GM21723 (cell line): Measurements from ENCODE around the gene DPP4.
"Not testable (repeated sequence)": the region's sequence is repeated elsewhere in the genome, so short reads cannot be mapped to it uniquely, and the experiment has no call there.

ENCODE experiments used
- ATAC-seq: cut with Tn5 transposase; IDR thresholded peaks from one replicate; pipeline ENCODE4 v1.9.1; 2021; ENCODE audit warnings: mild to moderate bottlenecking, moderate library complexity; ENCODE audit not compliant: unreplicated experiment

DPP4 gene

GRCh38 chr2:161965994-161966393 lies 108.0 kb downstream of the DPP4 start:
- ATAC-seq, result no peak

DNA sequence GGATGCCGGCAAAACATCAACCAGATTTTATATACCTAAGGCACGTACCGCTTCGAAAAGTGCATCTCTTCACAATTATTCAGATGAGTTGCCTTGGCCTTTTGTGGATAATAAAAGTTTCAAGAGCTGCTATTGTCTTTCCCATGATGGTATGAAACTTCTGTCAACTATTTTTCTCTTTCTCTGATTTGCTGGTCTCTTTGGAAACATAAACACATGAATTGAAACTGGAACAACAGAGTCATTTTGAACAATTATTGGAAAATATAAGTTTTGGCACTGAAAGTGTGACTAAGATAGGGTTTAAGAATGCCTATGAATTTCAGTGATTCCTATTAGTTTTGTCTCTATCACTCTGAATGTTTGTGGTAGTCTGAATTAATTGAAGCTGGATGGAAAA lies 109.9 kb downstream of the DPP4 start:
- no peak for ATAC-seq

DNA sequence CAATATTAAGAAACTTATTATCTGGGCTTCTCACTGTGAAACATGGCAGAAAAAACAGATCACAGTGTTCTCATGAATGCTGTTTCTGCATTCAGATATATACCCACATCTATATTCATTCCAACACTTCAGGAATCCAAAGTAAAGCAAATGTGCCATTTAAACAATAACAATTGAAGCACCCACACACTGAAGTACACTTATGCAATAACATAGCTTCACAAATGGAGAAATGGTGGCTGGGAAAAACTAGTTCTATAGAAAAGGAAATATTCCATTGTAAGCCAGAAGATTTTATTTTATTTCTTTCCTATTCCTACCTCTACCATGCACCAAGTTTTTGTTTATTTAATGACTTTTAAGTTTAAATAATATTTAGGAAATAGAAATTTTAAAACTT lies 111.9 kb downstream of the DPP4 start:
- no peak for ATAC-seq

DNA sequence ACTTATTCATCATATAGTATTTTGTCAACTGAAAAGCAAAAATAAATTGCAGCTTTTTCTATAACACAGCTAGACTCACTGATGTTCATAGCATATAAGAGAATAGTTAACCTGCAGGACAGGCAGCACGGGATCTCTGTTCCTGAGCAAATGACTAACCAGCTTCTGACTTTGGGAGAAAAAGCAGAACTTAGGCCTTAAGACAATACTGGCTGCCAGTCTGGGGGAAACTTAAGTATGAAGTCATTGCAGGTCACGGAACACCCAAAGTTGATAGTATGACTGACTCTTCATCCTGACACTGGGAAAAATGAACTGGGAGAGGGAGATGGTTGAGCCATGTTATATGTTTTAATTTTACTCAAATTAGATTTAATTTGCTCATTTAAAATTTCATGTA lies 113.0 kb downstream of the DPP4 start:
- ATAC-seq, result no peak

GRCh38 chr2:161956738-161957137 lies 117.3 kb downstream of the DPP4 start:
- ATAC-seq, result no peak

GRCh38 chr2:161955211-161955610 lies 118.8 kb downstream of the DPP4 start:
- ATAC-seq, result no peak

DNA sequence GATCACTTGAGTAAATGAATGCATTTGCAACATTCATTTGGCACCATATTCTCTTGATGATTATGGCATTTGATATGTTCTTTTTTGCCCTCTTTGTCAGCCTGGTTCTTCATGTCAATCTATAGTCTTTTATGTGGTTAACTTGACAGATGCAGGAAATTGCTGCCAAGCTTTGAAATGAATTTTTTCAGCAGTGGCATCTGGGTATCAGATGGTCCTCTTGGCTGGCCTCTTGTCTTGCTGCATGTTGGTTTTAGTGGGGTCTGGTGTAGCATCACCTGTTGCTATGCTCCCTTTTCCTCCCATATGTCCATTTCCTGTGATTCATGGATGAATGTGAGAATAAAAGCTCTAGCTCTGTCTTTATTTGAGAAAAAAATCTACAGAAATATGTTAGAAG lies 119.9 kb downstream of the DPP4 start:
- ATAC-seq, result no peak

DNA sequence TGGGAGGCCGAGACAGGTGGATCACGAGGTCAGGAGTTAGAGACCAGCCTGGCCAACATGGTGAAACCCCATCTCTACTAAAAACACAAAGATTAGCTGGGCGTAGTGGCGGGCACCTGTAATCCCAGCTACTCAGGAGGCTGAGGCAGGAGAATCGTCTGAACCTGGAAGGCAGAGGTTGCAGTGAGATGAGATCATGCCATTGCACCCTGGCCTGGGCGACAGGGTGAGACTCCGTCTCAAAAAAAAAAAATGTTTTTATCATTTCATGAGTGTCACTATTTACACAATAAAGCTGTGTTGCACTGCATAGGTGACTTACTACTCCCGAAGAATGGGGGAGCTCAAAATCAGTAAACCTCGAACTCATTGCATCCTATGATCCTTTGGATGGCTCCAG lies 120.6 kb downstream of the DPP4 start:
- not testable (repeated sequence) for ATAC-seq

- ATAC-seq, result no peak
Measured at GRCh38 chr2:161952783-161953191, 121.2 kb downstream of the DPP4 start.

- no peak for ATAC-seq
Measured at GRCh38 chr2:161947836-161948235, 126.2 kb downstream of the DPP4 start.

DNA sequence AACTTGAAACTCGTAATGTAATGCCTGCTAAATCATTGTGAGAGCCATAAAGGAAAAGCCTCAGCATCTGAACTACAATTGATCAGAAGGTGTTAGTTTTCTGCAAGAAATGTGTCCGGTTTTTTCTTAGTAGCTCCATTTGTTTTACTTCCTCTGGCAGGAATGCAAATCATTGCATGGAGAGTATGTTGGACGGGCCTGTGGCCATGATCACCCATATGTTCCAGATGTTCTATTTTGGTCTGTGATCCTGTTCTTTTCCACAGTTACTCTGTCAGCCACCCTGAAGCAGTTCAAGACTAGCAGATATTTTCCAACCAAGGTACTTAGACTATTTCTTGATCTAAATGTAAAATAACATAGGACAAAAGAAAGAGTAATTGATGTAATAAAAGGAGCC lies 126.6 kb downstream of the DPP4 start:
- no peak for ATAC-seq

DNA sequence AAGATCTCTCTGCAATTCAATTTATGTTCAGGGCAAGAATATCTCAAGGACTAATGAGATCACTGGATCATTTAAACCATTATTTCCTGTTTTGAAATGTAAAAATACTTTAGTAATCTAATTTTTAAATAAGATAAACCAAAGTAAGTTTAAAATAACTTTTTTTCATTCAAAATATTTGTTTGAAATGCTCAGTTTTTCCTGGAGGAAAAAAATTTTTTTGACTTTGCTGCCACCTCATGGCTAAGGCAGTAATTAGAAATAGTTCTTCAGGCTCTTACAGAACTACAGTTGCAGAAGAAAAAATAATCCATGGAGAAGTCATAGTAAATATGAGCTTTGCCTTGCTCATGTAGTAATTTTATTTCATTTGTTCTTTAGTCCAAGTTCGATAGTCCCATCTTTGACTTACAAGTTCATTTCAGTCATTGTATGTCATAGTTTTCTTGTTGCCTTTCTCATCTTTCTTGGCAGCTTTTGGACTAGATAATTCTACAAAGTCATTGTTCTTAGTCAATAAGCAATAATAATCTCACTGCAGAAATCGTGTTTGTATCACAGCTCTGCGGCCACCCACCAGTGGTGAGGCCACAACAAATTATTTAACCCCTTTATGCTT lies 127.4 kb downstream of the DPP4 start:
- no peak for ATAC-seq

- ATAC-seq, result no peak
Measured at GRCh38 chr2:161943011-161943410, 131.0 kb downstream of the DPP4 start.
